A673 (cell line): ENCODE measurements around the gene AGTR1. TPM values are rescaled to one million over a fixed set of nuclear protein-coding genes. Genes with fewer than 3 reads are reported as not detected.

Experiments used
- BruUV-seq: library from RNA; stranded (reverse); fragments of 400-500 nt; replicated peaks from 2 replicates; lab custom pipeline; 2021; lab: Mats Ljungman, UMichigan
- CTCF ChIA-PET: fragments of 300-600 bp; sonication (Branson Sonifier 250); formaldehyde crosslinking; loops from one replicate; lab custom pipeline; 2022; ENCODE audit warnings: antibody characterized with exemption; lab: Charles Lee
- POLR2A ChIA-PET: fragments of 300-600 bp; sonication (Branson Sonifier 250); formaldehyde crosslinking; loops from one replicate; lab custom pipeline; 2022; ENCODE audit warnings: antibody characterized with exemption; ENCODE audit not compliant: low non-redundant PET; lab: Charles Lee
- DNase-seq: peaks from one replicate; pipeline ENCODE4 v3.0.0-alpha.2; 2015; ENCODE audit warnings: low spot score
- H3K27ac ChIP-seq: fragments of 200-600 bp; sonication (generic); 2 replicates; pipeline ENCODE4 v1.5.1; 2016; ENCODE audit warnings: mixed run types, low read depth, mild to moderate bottlenecking, mixed read lengths, antibody characterized with exemption, low read length; ENCODE audit not compliant: poor library complexity, severe bottlenecking
- H3K27me3 ChIP-seq: fragments of 200-600 bp; sonication (generic); replicated peaks from 2 replicates; pipeline ENCODE4 v1.6.1; 2017; ENCODE audit warnings: mixed run types, low read depth, mild to moderate bottlenecking, mixed read lengths, antibody characterized with exemption, low read length; ENCODE audit not compliant: insufficient read depth, poor library complexity
- H3K36me3 ChIP-seq: fragments of 200-600 bp; sonication (generic); 2 replicates; pipeline ENCODE4 v1.6.1; 2016; ENCODE audit warnings: mixed run types, mild to moderate bottlenecking, mixed read lengths, antibody characterized with exemption, low read length; ENCODE audit not compliant: insufficient read depth, poor library complexity, severe bottlenecking
- H3K4me1 ChIP-seq: fragments of 200-600 bp; sonication (generic); 2 replicates; pipeline ENCODE4 v1.6.1; 2017; ENCODE audit warnings: mixed run types, mild to moderate bottlenecking, mixed read lengths, antibody characterized with exemption, low read length; ENCODE audit not compliant: insufficient read depth, poor library complexity, severe bottlenecking
- H3K4me3 ChIP-seq: fragments of 200-600 bp; sonication (generic); 2 replicates; pipeline ENCODE4 v1.5.1; 2016; ENCODE audit warnings: low read depth, mixed run types, mild to moderate bottlenecking, mixed read lengths, low read length; ENCODE audit not compliant: poor library complexity, severe bottlenecking
- H3K9me3 ChIP-seq: fragments of 200-600 bp; sonication (generic); 2 replicates; pipeline ENCODE4 v1.6.1; 2016; ENCODE audit warnings: mixed run types, low read depth, mild to moderate bottlenecking, mixed read lengths, antibody characterized with exemption, low read length; ENCODE audit not compliant: poor library complexity, severe bottlenecking
- EZH2 ChIP-seq: fragments of 200-600 bp; sonication (generic); IDR thresholded peaks from 2 replicates; pipeline ENCODE4 v1.6.1; 2017; ENCODE audit warnings: borderline replicate concordance, low read depth, mild to moderate bottlenecking, mixed read lengths, antibody characterized with exemption, low read length; ENCODE audit not compliant: poor library complexity, severe bottlenecking
- intact Hi-C: fragments of 100-400 bp; cut with micrococcal nuclease; formaldehyde crosslinking; loops from one replicate; pipeline ENCODE4 v1.10.0; 2022; ENCODE audit not compliant: unreplicated experiment
- total RNA-seq: library from RNA; stranded (reverse); gene quantifications from 2 replicates; pipeline ENCODE4 v1.2.3, GENCODE V29; 2021
- TF ChIP-seq, protein P1 (sequence below): fragments of 300-800, 200-600 bp; sonication (generic); conservative IDR thresholded peaks from 2 replicates; pipeline ENCODE4 v1.5.1; 2017; ENCODE audit warnings: low read depth, mild to moderate bottlenecking, antibody characterized with exemption, low read length, moderate library complexity, mixed read lengths

AGTR1 gene
- total RNA-seq, 1 experiment from 2014 or later = not detected

DNA sequence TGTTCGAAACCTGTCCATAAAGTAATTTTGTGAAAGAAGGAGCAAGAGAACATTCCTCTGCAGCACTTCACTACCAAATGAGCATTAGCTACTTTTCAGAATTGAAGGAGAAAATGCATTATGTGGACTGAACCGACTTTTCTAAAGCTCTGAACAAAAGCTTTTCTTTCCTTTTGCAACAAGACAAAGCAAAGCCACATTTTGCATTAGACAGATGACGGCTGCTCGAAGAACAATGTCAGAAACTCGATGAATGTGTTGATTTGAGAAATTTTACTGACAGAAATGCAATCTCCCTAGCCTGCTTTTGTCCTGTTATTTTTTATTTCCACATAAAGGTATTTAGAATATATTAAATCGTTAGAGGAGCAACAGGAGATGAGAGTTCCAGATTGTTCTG lies 44.4 kb downstream of the AGTR1 start:
- TF ChIP-seq EZH2 = no peak
- TF ChIP-seq, protein P1, sequence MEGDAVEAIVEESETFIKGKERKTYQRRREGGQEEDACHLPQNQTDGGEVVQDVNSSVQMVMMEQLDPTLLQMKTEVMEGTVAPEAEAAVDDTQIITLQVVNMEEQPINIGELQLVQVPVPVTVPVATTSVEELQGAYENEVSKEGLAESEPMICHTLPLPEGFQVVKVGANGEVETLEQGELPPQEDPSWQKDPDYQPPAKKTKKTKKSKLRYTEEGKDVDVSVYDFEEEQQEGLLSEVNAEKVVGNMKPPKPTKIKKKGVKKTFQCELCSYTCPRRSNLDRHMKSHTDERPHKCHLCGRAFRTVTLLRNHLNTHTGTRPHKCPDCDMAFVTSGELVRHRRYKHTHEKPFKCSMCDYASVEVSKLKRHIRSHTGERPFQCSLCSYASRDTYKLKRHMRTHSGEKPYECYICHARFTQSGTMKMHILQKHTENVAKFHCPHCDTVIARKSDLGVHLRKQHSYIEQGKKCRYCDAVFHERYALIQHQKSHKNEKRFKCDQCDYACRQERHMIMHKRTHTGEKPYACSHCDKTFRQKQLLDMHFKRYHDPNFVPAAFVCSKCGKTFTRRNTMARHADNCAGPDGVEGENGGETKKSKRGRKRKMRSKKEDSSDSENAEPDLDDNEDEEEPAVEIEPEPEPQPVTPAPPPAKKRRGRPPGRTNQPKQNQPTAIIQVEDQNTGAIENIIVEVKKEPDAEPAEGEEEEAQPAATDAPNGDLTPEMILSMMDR = no peak
- ChIA-PET CTCF (no interaction called here), POLR2A (no interaction called here)
- intact Hi-C loops = no loop called here
- DNase-seq = no peak
- Histone ChIP-seq H3K36me3 (no peaks in the 10 kb centered on the region), H3K27ac (no peak overlapping the region), H3K9me3 (no peaks in the 10 kb centered on the region), H3K27me3 (peaks cover 10% of the 10 kb centered on the region), H3K4me1 (no peaks in the 10 kb centered on the region), H3K4me3 (no peak overlapping the region)
- BruUV-seq = no TSS peak

- H3K27ac ChIP-seq = no peak overlapping the region
- no peak for TF ChIP-seq EZH2
- TF ChIP-seq, protein P1 = no peak
- H3K9me3 ChIP-seq = no peaks in the 10 kb centered on the region
- H3K27me3 ChIP-seq = peaks cover 10% of the 10 kb centered on the region
- intact Hi-C loops = no loop called here
- CTCF ChIA-PET = no interaction called here
- H3K4me3 ChIP-seq = no peak overlapping the region
- no peak for DNase-seq
- POLR2A ChIA-PET = no interaction called here
- no TSS peak for BruUV-seq
- no peaks in the 10 kb centered on the region for H3K4me1 ChIP-seq
- no peaks in the 10 kb centered on the region for H3K36me3 ChIP-seq
Observed at GRCh38 chr3:148746053-148746452, 48.4 kb downstream of the AGTR1 start.

GRCh38 chr3:148748283-148748682 lies 50.6 kb downstream of the AGTR1 start:
- H3K4me3 ChIP-seq = no peak overlapping the region
- H3K27ac ChIP-seq = no peak overlapping the region
- no peaks in the 10 kb centered on the region for H3K36me3 ChIP-seq
- H3K4me1 ChIP-seq = no peaks in the 10 kb centered on the region
- H3K27me3 ChIP-seq = peaks cover 5% of the 10 kb centered on the region
- no peaks in the 10 kb centered on the region for H3K9me3 ChIP-seq
- no peak for DNase-seq
- no TSS peak for BruUV-seq
- ChIA-PET POLR2A (no interaction called here), CTCF (no interaction called here)
- TF ChIP-seq EZH2 = no peak
- TF ChIP-seq, protein P1 = no peak
- intact Hi-C loops = no loop called here
